HFFc6 (cell line): ENCODE results near the gene ST3GAL3. TPM values are rescaled to one million over a fixed set of nuclear protein-coding genes. Genes with fewer than 3 reads are reported as not detected.

Experiments
- DNase-seq: peaks from one replicate; pipeline ENCODE4 v3.0.0-alpha.2; 2018
- H3K27ac Mint-ChIP-seq: 2 replicates; pipeline ENCODE4 v1.8.0; 2020; ENCODE audit warnings: mild to moderate bottlenecking, mixed read lengths
- H3K27me3 Mint-ChIP-seq: 2 replicates; pipeline ENCODE4 v1.8.0; 2021; ENCODE audit warnings: mild to moderate bottlenecking, moderate library complexity, mixed read lengths; ENCODE audit not compliant: insufficient read depth
- H3K36me3 Mint-ChIP-seq: 2 replicates; pipeline ENCODE4 v1.8.0; 2021; ENCODE audit warnings: low read depth, mixed read lengths
- H3K4me1 Mint-ChIP-seq: 2 replicates; pipeline ENCODE4 v1.8.0; 2020; ENCODE audit warnings: low read depth, mixed read lengths
- H3K4me3 Mint-ChIP-seq: 2 replicates; pipeline ENCODE4 v1.8.0; 2020; ENCODE audit warnings: mild to moderate bottlenecking, moderate library complexity, mixed read lengths
- H3K9me3 Mint-ChIP-seq: 2 replicates; pipeline ENCODE4 v1.8.0; 2020; ENCODE audit warnings: mild to moderate bottlenecking, mixed read lengths
- CTCF ChIP-seq: fragments of 200-600 bp; sonication (generic); IDR thresholded peaks from 2 replicates; pipeline ENCODE4 v1.5.0; 2021; ENCODE audit warnings: antibody characterized with exemption, mild to moderate bottlenecking
- total RNA-seq, 6 experiments: library from RNA; stranded (reverse); fragmentation: NEBNext Ultra II Directional; extraction: Animal tissue kit (Norgen Biotek cat#: 25700); gene quantifications; 2 replicates in 1 of 6; 3 replicates in 5 of 6; pipeline ENCODE4 v1.2.3, GENCODE V29; 2021

The ST3GAL3 gene
- total RNA-seq, 6 experiments from 2014 or later: 15.2 to 22.3 (median 18.0) TPM

GRCh38 chr1:43934101-43934985 lies 227.0 kb downstream of the ST3GAL3 start:
- Mint-ChIP-seq H3K4me1 (peaks cover 30% of the 10 kb centered on the region), H3K9me3 (peaks cover 6% of the 10 kb centered on the region), H3K4me3 (peak overlapping the region; percentile 65), H3K27ac (peak overlapping the region; percentile 38), H3K27me3 (no peaks in the 10 kb centered on the region), H3K36me3 (peaks cover 11% of the 10 kb centered on the region)
- peak; percentile 93 for TF ChIP-seq CTCF
- peak; percentile 44 for DNase-seq

- peaks cover 5% of the 10 kb centered on the region for H3K36me3 Mint-ChIP-seq
- DNase-seq: no peak
- no peak overlapping the region for H3K27ac Mint-ChIP-seq
- H3K9me3 Mint-ChIP-seq: no peaks in the 10 kb centered on the region; the same call in 1 of the 2 replicates
- peaks cover 24% of the 10 kb centered on the region for H3K4me1 Mint-ChIP-seq
- TF ChIP-seq CTCF: peak; percentile 47
- no peak overlapping the region for H3K4me3 Mint-ChIP-seq
- H3K27me3 Mint-ChIP-seq: peaks cover 3% of the 10 kb centered on the region; the same call in 1 of the 2 replicates
These were observed 227.6 kb downstream of the ST3GAL3 start for GRCh38 chr1:43934986-43935324.

GRCh38 chr1:43935711-43936427 lies 228.5 kb downstream of the ST3GAL3 start:
- no peak for TF ChIP-seq CTCF
- H3K27ac Mint-ChIP-seq: no peak overlapping the region
- H3K4me3 Mint-ChIP-seq: no peak overlapping the region
- no peaks in the 10 kb centered on the region for H3K9me3 Mint-ChIP-seq
- no peaks in the 10 kb centered on the region for H3K36me3 Mint-ChIP-seq
- DNase-seq: no peak
- H3K27me3 Mint-ChIP-seq: peaks cover 3% of the 10 kb centered on the region; the same call in 1 of the 2 replicates
- H3K4me1 Mint-ChIP-seq: peaks cover 23% of the 10 kb centered on the region

GRCh38 chr1:43936431-43937151 lies 229.3 kb downstream of the ST3GAL3 start:
- Mint-ChIP-seq H3K36me3 (no peaks in the 10 kb centered on the region), H3K4me1 (peaks cover 23% of the 10 kb centered on the region), H3K27me3 (peaks cover 3% of the 10 kb centered on the region; the same call in 1 of the 2 replicates), H3K27ac (no peak overlapping the region), H3K4me3 (peak overlapping the region; percentile 25; the same call in 1 of the 2 replicates), H3K9me3 (no peaks in the 10 kb centered on the region)
- peak; percentile 7; the same call in 1 of the 2 replicates for TF ChIP-seq CTCF
- DNase-seq: no peak

- Mint-ChIP-seq H3K27me3 (peaks cover 3% of the 10 kb centered on the region; the same call in 1 of the 2 replicates), H3K4me3 (no peak overlapping the region), H3K27ac (no peak overlapping the region), H3K36me3 (no peaks in the 10 kb centered on the region), H3K4me1 (peaks cover 22% of the 10 kb centered on the region), H3K9me3 (no peaks in the 10 kb centered on the region)
- DNase-seq: no peak
- no peak for TF ChIP-seq CTCF
These were observed 230.0 kb downstream of the ST3GAL3 start for GRCh38 chr1:43937179-43937865.
